ENCODE data around the gene STON2. TPM values are rescaled to one million over a fixed set of nuclear protein-coding genes. Genes with fewer than 3 reads are reported as not detected.

STON2 gene
- total and polyA plus RNA-seq, 2 of the 8 experiments (the other 6 are each of a cell fraction or from before 2014, with no cell fraction given), result 8.9 to 50.0 TPM

GRCh38 chr14:81414123-81414522 lies 14.0 kb upstream of the STON2 start:
- H2BK12ac ChIP-seq (ENCODE audit: low read depth, low read length), result no peak overlapping the region
- no peak overlapping the region for H2AK5ac ChIP-seq (ENCODE audit: low read depth, low read length)
- no peak overlapping the region for H3K56ac ChIP-seq (replicated peaks; ENCODE audit: insufficient read length, low read depth, low read length)
- no peaks in the 10 kb centered on the region for H3K4me1 ChIP-seq (replicated peaks in 1 of 4; ENCODE audit: control insufficient read depth in 3 of 4, insufficient read depth in 4 of 4, low read length in 3 of 4)
- no peak overlapping the region for H3K27ac ChIP-seq (ENCODE audit: low read depth, low read length)
- no peak overlapping the region for H3K4me2 ChIP-seq (ENCODE audit: insufficient read depth in 1 of 2, low read depth in 2 of 2, low read length in 2 of 2)
- no peaks in the 10 kb centered on the region for H3K27me3 ChIP-seq (replicated peaks in 1 of 4; ENCODE audit: control insufficient read depth in 3 of 4, extremely low read depth in 1 of 4, insufficient read depth in 3 of 4, low read length in 3 of 4)
- H2BK120ac ChIP-seq (replicated peaks; ENCODE audit: low read depth, low read length), result no peak overlapping the region
- no peak for DNase-seq (ENCODE audit: low read depth in 1 of 2, low spot score in 2 of 2)
- no peak overlapping the region for H4K8ac ChIP-seq (ENCODE audit: extremely low read depth, insufficient read depth, low read length)
- ChIA-PET POLR2A (ENCODE audit: partially characterized antibody) (no interaction called here), CTCF (ENCODE audit: partially characterized antibody) (interaction anchor here (1.0 kb wide), 1 partner anchor 14 kb away, joined by 4 read pairs; no protein-coding TSS in a partner anchor)
- H3K14ac ChIP-seq (ENCODE audit: insufficient read length), result no peak overlapping the region
- no peaks in the 10 kb centered on the region; a peak in 1 of 4 replicates for H3K9me3 ChIP-seq (ENCODE audit: insufficient read depth in 2 of 2, low read depth in 1 of 2, low read length in 1 of 2)
- no peak overlapping the region for H2BK5ac ChIP-seq (ENCODE audit: low read depth, low read length)
- H3K18ac ChIP-seq (ENCODE audit: extremely low read depth, low read length), result no peak overlapping the region
- 0 out of 8 replicates have a peak, but pooled peaks cover 0 to 5% (median 0%) of the 10 kb centered on the region in 4 experiments for H3K36me3 ChIP-seq (ENCODE audit: control insufficient read depth in 2 of 4, insufficient read depth in 4 of 4, low read length in 3 of 4)
- FAIRE-seq, result no peak
- H2BK20ac ChIP-seq (ENCODE audit: low read length), result no peak overlapping the region
- peaks cover 6% of the 10 kb centered on the region; the same call in 1 of the 2 replicates for H3K79me1 ChIP-seq (ENCODE audit: low read depth, low read length)
- 91% methylated on average over 4 of the region's 4 CpGs; no CpG with 5 or more reads in 1 of the 2 experiments for WGBS, 2 experiments (ENCODE audit: extremely low coverage in 1 of 2, insufficient coverage in 1 of 2, insufficient read length in 1 of 2, insufficient replicate concordance in 2 of 2, low coverage in 1 of 2, low lambda C conversion rate in 2 of 2, missing lambda C conversion rate in 1 of 2)
- H3K4ac ChIP-seq (replicated peaks; ENCODE audit: insufficient read length, low read depth, low read length), result no peak overlapping the region
- H2BK15ac ChIP-seq (ENCODE audit: low read length), result no peak overlapping the region
- no peaks in the 10 kb centered on the region for H3K23me2 ChIP-seq (ENCODE audit: low read depth, low read length)
- H3K9ac ChIP-seq (replicated peaks in 1 of 4; ENCODE audit: extremely low read depth in 1 of 4, low read depth in 3 of 4, low read length in 3 of 4), result no peak overlapping the region
- no peak overlapping the region for H2AFZ ChIP-seq (ENCODE audit: low read length)
- no peak overlapping the region for H3K4me3 ChIP-seq (ENCODE audit: extremely low read depth in 1 of 4, insufficient read depth in 2 of 4, low read depth in 3 of 4, low read length in 4 of 4)
- no peak overlapping the region for H4K5ac ChIP-seq (ENCODE audit: insufficient read length, low read depth, low read length)
- no peak overlapping the region for H4K91ac ChIP-seq (replicated peaks; ENCODE audit: insufficient read length, low read length)
- no peak overlapping the region for H3K23ac ChIP-seq (ENCODE audit: insufficient read length)
- H4K20me1 ChIP-seq (replicated peaks in 1 of 2; ENCODE audit: control insufficient read depth in 1 of 2, insufficient read depth in 2 of 2, low read length in 2 of 2), result no peaks in the 10 kb centered on the region
- peaks cover 0 to 21% of the 10 kb centered on the region in 2 experiments; a peak in 2 of 4 replicates for H3K79me2 ChIP-seq (ENCODE audit: control insufficient read depth in 1 of 2, insufficient read depth in 2 of 2, low read length in 2 of 2)
- TF ChIP-seq KDM1A (IDR thresholded peaks at IDR 0.05; ENCODE audit: borderline replicate concordance, low read length) (no peak), KDM4A (IDR thresholded peaks at IDR 0.05; ENCODE audit: low read depth, low read length, severe bottlenecking) (no peak), CEBPB (IDR thresholded peaks at IDR 0.05; ENCODE audit: low read depth, low read length) (no peak), CHD1 (IDR thresholded peaks at IDR 0.05; ENCODE audit: low read depth, low read length) (no peak), RFX5 (IDR thresholded peaks at IDR 0.05; ENCODE audit: borderline replicate concordance, low read depth, low read length) (no peak), SP2 (IDR thresholded peaks at IDR 0.05; ENCODE audit: low read length) (no peak), JUND (IDR thresholded peaks at IDR 0.05; ENCODE audit: low read length) (no peak), TAF1 (IDR thresholded peaks at IDR 0.05; ENCODE audit: low read depth, low read length) (no peak), GTF2F1 (IDR thresholded peaks at IDR 0.05; ENCODE audit: borderline replicate concordance, low read depth, low read length) (no peak), JUN (IDR thresholded peaks at IDR 0.05; ENCODE audit: low read depth, low read length) (no peak), POLR2A (IDR thresholded peaks at IDR 0.05; ENCODE audit: control extremely low read depth in 1 of 2, low read depth in 2 of 2, low read length in 2 of 2) (no peak), TEAD4 (IDR thresholded peaks at IDR 0.05; ENCODE audit: low read depth, low read length) (no peak), EGR1 (IDR thresholded peaks at IDR 0.05; ENCODE audit: borderline replicate concordance, low read depth, low read length) (no peak), ATF2 (IDR thresholded peaks at IDR 0.05; ENCODE audit: low read length) (no peak)

Data from H1 (cell line).